OCI-LY1 (cell line): ENCODE measurements around the gene TFG.

Source experiments
- EZH2 ChIP-seq: fragments of 200-600 bp; sonication (generic), shearing (Covaris generic); IDR thresholded peaks from 2 replicates; pipeline ENCODE4 v1.8.0; 2017; ENCODE audit warnings: borderline replicate concordance, mixed run types, mild to moderate bottlenecking, antibody characterized with exemption, low read length, moderate library complexity, mixed read lengths
- TF ChIP-seq, protein P1 (sequence below): fragments of 200-600 bp; sonication (generic), shearing (Covaris generic); IDR thresholded peaks from 2 replicates; pipeline ENCODE4 v1.5.1; 2017; ENCODE audit warnings: mild to moderate bottlenecking, antibody characterized with exemption, low read length, moderate library complexity, mixed read lengths

DNA sequence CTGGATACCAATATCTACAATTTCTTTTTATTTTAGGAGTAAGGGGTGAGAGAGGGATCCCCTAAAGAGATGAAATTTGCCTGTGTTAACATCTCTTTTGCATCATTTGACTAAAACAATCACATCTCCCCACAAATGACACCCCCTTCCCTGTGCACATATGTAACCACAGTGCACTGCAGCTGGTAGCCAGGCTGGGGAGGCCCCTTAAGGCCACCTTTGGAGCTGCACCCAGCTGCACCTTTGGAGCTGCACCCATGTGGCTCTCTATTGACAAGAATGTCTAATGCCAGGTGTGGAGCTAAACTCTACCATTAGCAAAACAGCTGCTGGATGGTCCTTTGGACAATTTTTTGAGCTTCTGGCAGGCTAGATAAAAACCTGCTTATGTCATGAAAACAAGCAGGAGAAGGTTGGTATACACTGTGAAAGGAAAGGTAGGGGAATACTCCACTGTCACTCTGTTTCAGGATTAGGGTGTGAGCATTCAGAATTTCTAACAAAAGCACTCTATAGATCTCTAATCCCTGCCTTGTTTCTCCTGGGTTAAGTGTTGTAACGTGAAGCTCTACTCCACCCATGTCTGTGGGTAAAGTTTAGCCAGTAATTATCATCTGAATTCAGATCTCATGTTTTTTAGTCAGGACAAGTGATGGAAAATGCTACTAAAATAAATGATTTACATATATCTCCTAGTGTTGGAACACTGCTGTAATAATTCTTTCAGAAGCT is 52.1 kb downstream of the TFG start:
- TF ChIP-seq EZH2: no peak
- TF ChIP-seq, protein P1, sequence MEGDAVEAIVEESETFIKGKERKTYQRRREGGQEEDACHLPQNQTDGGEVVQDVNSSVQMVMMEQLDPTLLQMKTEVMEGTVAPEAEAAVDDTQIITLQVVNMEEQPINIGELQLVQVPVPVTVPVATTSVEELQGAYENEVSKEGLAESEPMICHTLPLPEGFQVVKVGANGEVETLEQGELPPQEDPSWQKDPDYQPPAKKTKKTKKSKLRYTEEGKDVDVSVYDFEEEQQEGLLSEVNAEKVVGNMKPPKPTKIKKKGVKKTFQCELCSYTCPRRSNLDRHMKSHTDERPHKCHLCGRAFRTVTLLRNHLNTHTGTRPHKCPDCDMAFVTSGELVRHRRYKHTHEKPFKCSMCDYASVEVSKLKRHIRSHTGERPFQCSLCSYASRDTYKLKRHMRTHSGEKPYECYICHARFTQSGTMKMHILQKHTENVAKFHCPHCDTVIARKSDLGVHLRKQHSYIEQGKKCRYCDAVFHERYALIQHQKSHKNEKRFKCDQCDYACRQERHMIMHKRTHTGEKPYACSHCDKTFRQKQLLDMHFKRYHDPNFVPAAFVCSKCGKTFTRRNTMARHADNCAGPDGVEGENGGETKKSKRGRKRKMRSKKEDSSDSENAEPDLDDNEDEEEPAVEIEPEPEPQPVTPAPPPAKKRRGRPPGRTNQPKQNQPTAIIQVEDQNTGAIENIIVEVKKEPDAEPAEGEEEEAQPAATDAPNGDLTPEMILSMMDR: peak; percentile 49
